ENCODE results near the gene KDM5B.
"Not testable (repeated sequence)": the region's sequence is repeated elsewhere in the genome, so short reads cannot be mapped to it uniquely, and the experiment has no call there.

Gene KDM5B

DNA sequence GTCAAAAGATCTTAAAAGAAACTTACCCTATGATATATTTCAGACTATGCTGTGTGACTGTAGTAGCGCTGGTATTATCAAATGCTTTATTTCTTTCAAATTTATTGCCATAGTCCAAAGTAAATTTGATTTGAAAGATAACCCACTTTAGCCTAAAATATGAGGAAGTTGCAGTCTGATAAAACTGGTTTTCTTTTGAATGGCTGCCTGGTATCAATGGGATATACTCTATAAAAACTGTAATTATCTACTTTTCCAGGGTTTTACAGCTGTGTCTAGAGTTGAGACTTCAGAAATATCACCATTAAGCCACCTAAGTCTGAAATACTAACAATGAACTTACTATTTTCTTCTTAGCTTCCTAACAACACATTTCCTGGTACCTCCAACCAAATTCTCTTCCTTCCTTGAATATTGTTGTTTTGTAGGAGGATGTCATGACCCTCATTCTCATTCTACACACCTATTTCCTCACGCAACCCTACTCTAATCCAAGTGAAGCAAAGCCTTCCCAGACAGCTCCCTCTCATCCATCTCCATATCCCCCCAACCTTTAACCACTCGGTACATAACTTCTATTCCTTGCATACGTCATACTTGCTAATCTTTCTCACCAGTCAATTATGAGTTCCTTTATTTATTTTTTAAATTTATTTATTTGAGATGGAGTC is 17.0 kb downstream of the KDM5B start:
- no peak for DNase-seq

DNA sequence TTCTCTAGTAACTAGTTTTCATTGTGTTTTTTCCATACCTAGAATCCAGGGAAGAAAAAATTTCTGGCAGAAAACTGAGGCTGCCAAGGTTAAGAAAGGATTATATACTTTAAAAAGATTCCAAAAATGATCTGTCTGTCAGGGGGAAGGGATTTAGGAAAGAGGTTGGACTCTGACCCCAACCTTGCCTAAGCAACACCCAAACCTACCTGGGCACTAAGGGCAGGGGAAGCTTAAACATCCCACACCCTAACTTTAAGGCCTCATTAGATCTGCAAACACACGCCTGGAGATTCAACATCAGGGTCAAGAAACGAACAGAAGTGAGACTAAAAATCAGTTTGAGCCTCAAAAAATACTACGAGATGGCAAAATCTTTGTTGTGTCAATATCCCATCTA is 19.4 kb downstream of the KDM5B start:
- no peak for DNase-seq

DNA sequence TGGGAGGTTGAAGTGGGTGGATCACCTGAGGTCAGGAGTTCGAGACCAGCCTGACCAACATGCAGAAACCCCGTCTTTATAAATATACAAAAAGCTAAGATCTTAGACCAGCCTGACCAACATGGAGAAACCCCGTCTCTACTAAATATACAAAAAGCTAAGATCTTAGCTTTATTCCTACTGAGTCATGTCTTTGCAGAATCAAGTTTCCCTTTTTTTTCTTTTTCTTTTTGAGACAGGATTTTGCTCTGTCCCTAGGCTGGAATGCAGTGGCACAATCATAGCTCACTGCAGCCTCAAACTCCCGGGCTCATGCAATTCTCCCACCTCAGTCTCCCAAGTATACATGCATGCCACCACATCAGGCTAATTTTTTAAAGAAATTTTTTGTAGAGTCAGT is 21.4 kb downstream of the KDM5B start:
- no peak for DNase-seq

DNA sequence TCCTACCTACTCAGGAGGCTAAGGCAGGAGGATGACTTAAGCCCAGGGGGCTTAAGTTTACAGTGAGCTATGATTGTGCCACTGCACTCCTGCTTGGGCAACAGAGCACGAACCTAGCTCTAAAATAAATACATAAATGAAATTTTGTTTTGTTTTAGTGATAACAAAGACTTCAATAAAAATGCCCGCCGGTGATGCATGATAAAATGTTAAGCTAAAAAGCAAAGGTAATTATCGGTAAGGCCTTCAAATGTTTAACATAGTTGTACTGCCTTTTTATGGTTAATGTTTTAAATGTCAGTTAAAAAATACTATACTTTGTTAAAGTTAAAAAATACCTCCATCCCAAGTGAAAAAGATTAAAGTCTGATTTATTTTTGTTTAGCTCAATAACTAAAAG is 27.0 kb downstream of the KDM5B start:
- no peak for DNase-seq

GRCh38 chr1:202770135-202770534 is 38.1 kb downstream of the KDM5B start:
- DNase-seq: no peak

DNA sequence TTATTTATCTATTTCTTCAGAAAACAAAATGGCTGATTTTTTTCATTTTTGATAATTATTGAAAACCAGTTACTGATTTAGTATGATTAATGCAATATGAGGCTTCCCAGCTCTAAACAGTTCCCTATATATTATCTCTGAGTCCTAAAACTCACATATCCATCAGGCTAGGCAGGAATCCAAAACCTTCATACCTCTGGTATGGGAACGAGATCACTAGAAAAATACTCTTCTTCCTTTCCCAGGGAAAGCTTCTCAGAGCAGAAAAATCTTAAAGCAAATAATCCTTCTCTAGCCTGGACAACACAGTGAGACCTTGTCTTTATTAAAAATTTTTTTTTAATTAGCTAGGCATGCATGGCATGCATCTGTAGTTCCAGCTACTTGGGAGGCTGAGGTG is 42.5 kb downstream of the KDM5B start:
- DNase-seq: no peak

DNA sequence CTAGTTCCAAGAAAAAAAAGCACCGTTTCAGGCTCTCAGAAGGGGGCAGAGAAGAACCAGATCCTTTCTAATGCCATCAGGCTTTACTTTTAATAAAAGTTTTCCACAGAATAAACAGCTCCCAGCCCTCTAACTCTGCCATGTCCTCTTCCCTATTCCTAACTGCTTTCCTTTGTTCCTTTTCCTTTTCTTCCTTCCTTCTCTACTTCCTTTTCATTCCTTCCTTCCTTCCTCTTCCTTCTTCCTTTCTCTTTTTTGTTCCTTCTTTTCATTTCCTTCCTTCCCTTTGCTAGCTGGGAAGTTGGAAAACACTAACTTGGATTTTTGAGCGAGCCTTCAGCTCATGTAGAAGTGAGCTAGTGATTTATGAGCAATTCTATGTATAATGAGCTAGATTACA is 46.2 kb downstream of the KDM5B start:
- no peak for DNase-seq

DNA sequence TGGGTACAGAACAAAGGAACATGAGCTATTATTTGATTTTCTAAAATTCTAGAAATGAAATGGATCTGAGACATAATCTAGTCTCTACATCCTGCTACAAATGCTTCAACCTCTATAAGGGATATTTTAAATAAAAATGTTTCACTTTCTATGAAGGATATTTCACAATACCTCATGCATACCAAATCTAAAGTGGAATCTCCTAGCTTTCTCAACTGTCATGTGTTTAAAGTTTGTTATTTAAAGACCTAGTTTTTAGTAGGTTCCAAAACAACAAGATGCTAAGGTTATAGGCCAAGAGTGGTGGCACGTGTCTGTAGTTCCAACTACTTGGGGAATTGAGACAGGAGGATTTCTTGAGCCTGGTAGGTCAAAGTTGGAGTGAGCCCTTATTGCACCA is 47.6 kb downstream of the KDM5B start:
- DNase-seq: no peak

DNA sequence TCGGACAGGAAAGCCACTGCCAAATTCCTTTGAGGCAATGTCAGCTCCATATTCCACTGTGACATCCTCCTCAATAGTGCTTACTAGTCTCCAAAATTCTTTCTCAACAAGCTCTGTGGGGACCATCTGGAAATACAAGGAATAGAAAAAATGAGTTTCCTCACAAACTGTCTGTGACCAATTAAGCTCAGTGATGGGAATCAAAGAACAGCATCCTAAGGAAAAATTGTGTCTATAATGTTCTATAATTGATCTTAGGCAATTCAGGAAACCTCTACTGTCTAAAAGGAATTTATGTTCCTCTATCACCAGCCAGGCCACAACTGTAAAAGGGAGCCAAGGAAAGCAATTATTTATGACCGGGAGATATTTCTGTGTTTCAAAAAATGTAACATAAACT is 51.8 kb downstream of the KDM5B start:
- DNase-seq: no peak

GRCh38 chr1:202754293-202754692 is 53.9 kb downstream of the KDM5B start:
- DNase-seq: no peak

- no peak for DNase-seq
Observed at GRCh38 chr1:202752774-202753173, 55.4 kb downstream of the KDM5B start.

GRCh38 chr1:202750761-202751160 is 57.5 kb downstream of the KDM5B start:
- no peak for DNase-seq

DNA sequence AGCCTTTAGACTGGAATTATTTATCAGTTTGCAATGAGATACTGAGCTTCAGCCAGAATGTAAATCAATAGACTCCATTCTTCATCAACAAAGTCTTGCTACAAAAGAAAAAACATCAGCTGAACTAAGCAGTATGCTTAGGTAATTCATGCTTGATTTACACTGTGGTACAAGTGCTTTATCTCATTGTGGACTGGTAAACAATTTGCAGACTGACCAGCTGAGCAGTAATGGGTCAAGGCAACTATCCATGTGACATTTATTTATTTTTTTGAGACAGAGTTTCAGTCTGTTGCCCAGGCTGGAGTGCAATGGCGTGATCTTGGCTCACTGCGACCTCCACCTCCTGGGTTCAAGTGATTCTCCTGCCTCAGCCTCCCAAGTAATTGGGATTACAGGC is 58.2 kb downstream of the KDM5B start:
- DNase-seq: no peak

- DNase-seq: no peak
Observed at GRCh38 chr1:202745323-202745888, 62.8 kb downstream of the KDM5B start.

GRCh38 chr1:202744770-202745169 is 63.5 kb downstream of the KDM5B start:
- not testable (repeated sequence) for DNase-seq

DNA sequence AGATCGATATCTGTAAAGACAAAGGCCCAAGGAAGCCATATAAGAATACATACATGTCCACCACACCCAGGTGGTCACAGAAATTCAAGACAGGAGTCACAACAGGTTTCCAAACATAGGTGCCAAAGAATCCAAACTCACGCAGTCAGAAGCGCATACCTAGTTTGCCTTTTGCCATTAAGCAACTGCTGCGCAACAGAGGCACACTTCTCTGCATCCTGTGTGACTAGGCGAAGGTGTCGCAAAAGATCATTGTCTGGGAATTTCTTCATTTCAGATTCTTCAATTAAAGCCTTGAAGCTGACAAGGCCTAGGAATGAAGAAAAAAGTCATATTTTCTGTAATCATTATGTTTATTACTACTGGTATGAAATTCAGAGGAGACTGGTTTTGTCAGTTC is 65.7 kb downstream of the KDM5B start:
- DNase-seq: no peak

- DNase-seq: no peak
Observed at GRCh38 chr1:202733251-202733650, 75.0 kb downstream of the KDM5B start.

GRCh38 chr1:202728951-202729350 is 79.3 kb downstream of the KDM5B start:
- no peak for DNase-seq

DNA sequence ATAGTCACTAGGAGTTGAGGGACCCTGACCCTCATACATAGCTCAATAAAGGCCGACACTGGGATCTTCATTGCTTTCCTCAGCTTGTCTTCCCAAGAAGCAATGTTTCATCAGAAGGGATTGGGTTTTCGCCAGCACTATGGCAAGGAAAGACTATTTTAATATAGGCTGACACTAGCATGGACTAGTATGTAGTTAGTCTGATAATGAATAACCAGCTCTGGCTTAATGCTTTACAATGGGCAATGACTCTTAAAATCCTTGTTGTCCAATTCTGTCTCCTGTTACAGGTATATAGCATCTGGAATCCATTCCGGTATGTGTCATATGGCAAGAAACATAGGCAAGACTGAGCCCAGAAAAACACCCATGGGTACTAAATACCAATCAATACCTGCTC is 82.7 kb downstream of the KDM5B start:
- DNase-seq: no peak

GRCh38 chr1:202723708-202724107 is 84.5 kb downstream of the KDM5B start:
- DNase-seq: no peak

GRCh38 chr1:202723046-202723445 is 85.2 kb downstream of the KDM5B start:
- DNase-seq: not testable (repeated sequence)

DNA sequence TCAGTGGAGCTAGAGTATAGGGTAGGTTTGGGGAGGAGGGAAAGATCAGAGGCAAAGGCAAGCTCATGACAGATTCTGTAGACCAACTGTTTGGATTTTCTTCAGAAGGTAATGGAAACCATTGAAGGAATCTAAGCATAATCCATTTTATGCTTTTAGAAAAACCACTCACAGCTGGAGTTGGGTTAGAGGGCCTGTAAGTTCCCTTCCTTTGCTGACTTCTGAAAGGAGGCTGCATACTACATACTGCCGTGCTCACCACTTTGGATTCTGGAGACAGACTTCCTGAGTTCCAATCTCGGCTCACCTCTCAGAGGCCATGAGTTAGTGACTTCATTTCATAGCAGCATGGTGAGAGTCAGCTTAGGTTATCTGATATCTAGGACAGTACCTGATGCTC is 91.6 kb downstream of the KDM5B start:
- DNase-seq: no peak

DNA sequence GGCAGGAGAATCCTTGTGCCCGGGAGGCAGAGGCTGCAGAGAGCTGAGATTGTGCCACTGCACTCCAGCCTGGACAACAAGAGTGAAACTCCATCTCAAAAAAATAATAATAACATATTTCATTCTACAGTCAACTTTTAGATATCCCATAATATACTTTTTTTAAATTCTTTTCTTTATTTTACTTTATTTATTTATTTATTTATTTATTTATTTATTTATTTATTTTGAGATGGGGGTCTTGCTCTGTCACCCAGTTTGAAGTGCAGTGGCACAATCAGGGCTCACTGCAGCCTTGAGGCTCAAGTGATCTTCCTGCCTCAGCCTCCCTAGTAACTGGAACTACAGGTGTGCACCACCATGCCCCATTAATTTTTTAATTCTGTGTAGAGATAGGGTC is 94.0 kb downstream of the KDM5B start:
- not testable (repeated sequence) for DNase-seq

- no peak for DNase-seq
Observed at GRCh38 chr1:202713110-202713509, 95.1 kb downstream of the KDM5B start.

GRCh38 chr1:202711949-202712635 is 96.1 kb downstream of the KDM5B start:
- DNase-seq: peak; percentile 43
